Activated CD8-positive, alpha-beta T cell treated with anti-CD3 and anti-CD28 coated beads, Interleukin-2, amount 10 ng/mL, durations not matched to agents 7 days and 5 days (primary cell): ENCODE measurements around the gene PRKD2. TPM values are rescaled to one million over a fixed set of nuclear protein-coding genes. Genes with fewer than 3 reads are reported as not detected.
A peak's percentile ranks its signal among the peaks of the same experiment; 100 is the strongest.
"Not testable (repeated sequence)": the region's sequence is repeated elsewhere in the genome, so short reads cannot be mapped to it uniquely, and the experiment has no call there.

ENCODE experiments used
- ATAC-seq: fragments of 150-1000 bp; cut with Tn5 transposase; one replicate; pipeline ENCODE4 v1.10.0; 2021; ENCODE audit warnings: moderate library complexity
- CTCF ChIA-PET: fragments of 350-600 bp; sonication (Branson Sonifier 250); formaldehyde crosslinking; loops from one replicate; lab custom pipeline; 2021; ENCODE audit warnings: antibody characterized with exemption; lab: Charles Lee
- POLR2A ChIA-PET: fragments of 350-600 bp; sonication (Branson Sonifier 250); formaldehyde crosslinking; loops from one replicate; lab custom pipeline; 2021; ENCODE audit warnings: antibody characterized with exemption; lab: Charles Lee
- DNase-seq: peaks from one replicate; pipeline ENCODE4 v3.0.0-alpha.2; 2020
- H3K27ac Mint-ChIP-seq: one replicate; pipeline ENCODE4 v1.8.0; 2021; ENCODE audit warnings: mild to moderate bottlenecking, mixed read lengths
- H3K27me3 Mint-ChIP-seq: one replicate; pipeline ENCODE4 v1.8.0; 2021; ENCODE audit warnings: low read depth, mixed read lengths
- H3K36me3 Mint-ChIP-seq: one replicate; pipeline ENCODE4 v1.8.0; 2021; ENCODE audit warnings: low read depth, mixed read lengths
- H3K4me1 Mint-ChIP-seq: one replicate; pipeline ENCODE4 v1.8.0; 2021; ENCODE audit warnings: low read depth, mixed read lengths
- H3K4me3 Mint-ChIP-seq: one replicate; pipeline ENCODE4 v1.8.0; 2021; ENCODE audit warnings: mild to moderate bottlenecking, mixed read lengths
- H3K9me3 Mint-ChIP-seq: one replicate; pipeline ENCODE4 v1.8.0; 2022; ENCODE audit warnings: mixed read lengths; ENCODE audit not compliant: insufficient read depth
- microRNA-seq: library from miRNA; unstranded; fragments of <30 nt; microRNA quantifications from one replicate; pipeline ENCODE4 v1.2.0, GENCODE V29; 2022
- total RNA-seq, 2 experiments: library from RNA; stranded (reverse); gene quantifications; one replicate each; pipeline ENCODE4 v1.2.3, GENCODE V29; 2021

PRKD2 gene
- total RNA-seq, 2 experiments from 2014 or later = 161 to 166 TPM

GRCh38 chr19:46628970-46629369, 87.9 kb downstream of the PRKD2 start:
- POLR2A ChIA-PET = interaction anchor here (0.6 to 3.3 kb wide), 3 partner anchors 10 to 51 kb away, joined by 3 to 21 read pairs (median 3); partner anchors contain the start of gene DACT3

DNA sequence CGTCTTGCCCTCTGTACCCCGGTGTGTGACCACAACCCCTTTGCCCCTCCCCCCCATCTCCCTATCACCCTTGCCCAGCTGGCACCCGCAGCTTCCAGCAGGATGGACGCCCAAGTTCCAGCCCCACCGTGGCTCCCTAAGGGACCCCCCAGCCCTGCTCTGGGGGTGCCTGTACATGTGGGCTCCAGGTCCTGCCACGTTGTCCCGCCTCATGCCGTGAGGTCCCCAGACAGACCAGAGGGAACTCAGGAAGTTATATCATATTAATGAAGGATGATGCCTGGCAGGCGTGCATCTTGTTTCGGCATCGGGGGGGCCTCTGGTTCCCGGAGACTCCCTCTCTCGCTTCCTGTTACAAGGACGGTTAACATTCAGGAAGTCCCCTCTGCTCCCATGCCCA, 90.5 kb downstream of the PRKD2 start:
- POLR2A ChIA-PET = no interaction called here
- DNase-seq (no peak), ATAC-seq (no peak)
- H3K27me3 Mint-ChIP-seq = no peaks in the 10 kb centered on the region
- H3K4me3 Mint-ChIP-seq = no peak overlapping the region
- no peaks in the 10 kb centered on the region for H3K36me3 Mint-ChIP-seq
- peaks cover 52% of the 10 kb centered on the region for H3K4me1 Mint-ChIP-seq
- CTCF ChIA-PET = interaction anchor here (2.5 to 15.9 kb wide), 2 partner anchors 10 to 35 kb away, joined by 10 to 245 read pairs; partner anchors contain the start of gene DACT3
- H3K9me3 Mint-ChIP-seq = no peaks in the 10 kb centered on the region
- H3K27ac Mint-ChIP-seq = no peak overlapping the region

More at GRCh38 chr19:46628970-46629369, 87.9 kb downstream of the PRKD2 start:
- H3K9me3 Mint-ChIP-seq, H3K4me3 Mint-ChIP-seq, DNase-seq, ATAC-seq, H3K36me3 Mint-ChIP-seq, H3K27me3 Mint-ChIP-seq: not testable (repeated sequence)
- Mint-ChIP-seq H3K4me1 (peaks cover 48% of the 10 kb centered on the region), H3K27ac (peak overlapping the region; percentile 20)
- CTCF ChIA-PET = interaction anchor here (1.3 to 15.9 kb wide), 3 partner anchors 12 to 99 kb away, joined by 3 to 245 read pairs (median 13); partner anchors contain the start of gene DACT3

DNA sequence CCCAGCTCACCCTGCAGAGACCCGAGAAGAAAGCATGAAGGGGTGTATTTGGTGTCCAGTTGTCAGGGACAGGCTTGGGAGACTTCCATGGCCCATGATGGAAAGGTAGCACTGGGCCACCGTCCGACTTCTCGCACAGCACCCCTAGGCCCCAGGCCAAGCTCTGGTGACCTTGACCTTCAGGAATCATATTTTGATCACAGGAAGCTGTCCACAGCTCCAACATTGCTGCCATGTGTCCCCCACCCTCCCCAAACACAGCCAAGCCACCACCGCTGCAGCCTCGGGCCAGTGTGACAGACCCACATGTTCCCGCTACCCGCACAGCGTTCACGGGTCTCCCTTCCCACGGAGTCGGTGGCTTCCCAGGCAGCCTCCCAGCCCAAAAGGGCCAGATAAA, 91.2 kb downstream of the PRKD2 start:
- no peaks in the 10 kb centered on the region for H3K36me3 Mint-ChIP-seq
- no peak for DNase-seq
- H3K4me1 Mint-ChIP-seq = peaks cover 59% of the 10 kb centered on the region
- no peak overlapping the region for H3K4me3 Mint-ChIP-seq
- H3K9me3 Mint-ChIP-seq = no peaks in the 10 kb centered on the region
- no peaks in the 10 kb centered on the region for H3K27me3 Mint-ChIP-seq
- H3K27ac Mint-ChIP-seq = peak overlapping the region; percentile 84
- ChIA-PET CTCF (interaction anchor here (0.6 to 15.9 kb wide), 3 partner anchors 9 to 36 kb away, joined by 4 to 245 read pairs (median 10); partner anchors contain the start of gene DACT3), POLR2A (interaction anchor here (0.6 kb wide), 1 partner anchor 20 kb away, joined by 3 read pairs; no protein-coding TSS in a partner anchor)
- no peak for ATAC-seq

DNA sequence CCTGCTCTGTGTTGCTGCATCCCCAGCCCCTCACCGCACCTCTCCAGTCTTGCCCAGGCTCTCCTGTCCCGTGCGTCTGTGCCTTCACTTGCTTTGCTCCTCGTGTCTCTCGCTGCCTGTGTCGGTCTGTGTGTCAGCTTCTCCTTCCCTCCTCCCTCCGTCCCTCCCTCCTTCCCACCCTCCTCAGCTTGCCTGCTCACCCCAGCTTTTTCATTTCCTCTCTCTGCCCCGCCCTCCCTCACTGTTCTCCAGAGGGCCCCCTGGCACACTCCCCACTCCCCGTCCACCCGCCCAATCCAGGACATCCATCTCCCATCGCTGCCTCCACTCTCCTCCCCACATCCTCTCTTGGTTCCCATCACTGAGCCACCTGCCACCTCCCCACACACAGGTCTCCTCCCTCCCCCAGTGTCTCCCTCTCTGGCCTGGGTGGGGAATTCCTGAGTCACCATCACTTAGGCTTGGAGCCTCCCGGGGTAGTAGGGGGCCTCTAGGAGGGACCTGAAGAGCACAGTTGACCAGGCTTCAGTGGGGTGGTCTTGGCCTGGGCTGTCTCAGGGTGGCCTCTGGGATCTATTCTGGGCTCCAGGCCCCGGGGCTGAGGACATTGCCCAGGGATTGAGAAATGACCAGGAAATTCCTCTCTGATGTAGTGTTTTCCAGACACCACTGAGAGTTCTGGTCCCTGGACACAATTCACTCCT, 91.8 kb downstream of the PRKD2 start, which contains the start of gene PTGIR:
Gene PTGIR (minus strand): TSS at position 132 of the 704 bp plus-strand sequence. CDS start 864 bp downstream, outside the sequence.
- Mint-ChIP-seq H3K27ac (peak within 1 kb of the TSS; percentile 84), H3K9me3 (no peaks in the 10 kb centered on the region), H3K27me3 (no peaks in the 10 kb centered on the region), H3K4me1 (peaks cover 65% of the 10 kb centered on the region), H3K4me3 (peak within 1 kb of the TSS; percentile 74), H3K36me3 (peaks cover 2% of the 10 kb centered on the region)
- ATAC-seq = peak; percentile 40
- DNase-seq = peak; percentile 46
- ChIA-PET POLR2A (interaction anchor here (0.6 to 1.3 kb wide), 2 partner anchors 8 to 20 kb away, joined by 3 to 8 read pairs; no protein-coding TSS in a partner anchor), CTCF (interaction anchor here (1.1 to 15.9 kb wide), 3 partner anchors 8 to 37 kb away, joined by 3 to 245 read pairs (median 10); partner anchors contain the start of gene DACT3)

Small RNA genes within 50 kb of the gene (microRNA-seq; reads per million reads assigned to microRNA genes)
- not detected for gene MIR320E

Other genes with a start within 250 kb of the PRKD2 start
- not detected for gene PNMA8A, start 245.6 kb downstream of the PRKD2 start, total RNA-seq
- under 1 TPM in 1 of 2 experiments, not detected in 1; 0.05 TPM for gene PNMA8B, start 221.2 kb downstream of the PRKD2 start, total RNA-seq
- 100 to 1,000 TPM; 646 to 682 TPM for gene CALM3, start 115.8 kb downstream of the PRKD2 start, total RNA-seq
- 10 to 100 TPM in 1 of 2 experiments, 1 to 10 TPM in 1; 8.8 to 10.4 TPM for gene PTGIR, start 92.0 kb downstream of the PRKD2 start, total RNA-seq
- gene GNG8, start 80.9 kb downstream of the PRKD2 start, total RNA-seq = not detected
- gene DACT3, start 55.9 kb downstream of the PRKD2 start, total RNA-seq = under 1 TPM; 0.42 TPM
- gene FKRP, start 28.9 kb upstream of the PRKD2 start, total RNA-seq = 10 to 100 TPM; 15.3 to 18.4 TPM
- gene STRN4, start 29.3 kb upstream of the PRKD2 start, total RNA-seq = 10 to 100 TPM; 79.6 to 90.2 TPM
- 100 to 1,000 TPM; 176 to 178 TPM for gene SLC1A5, start 71.5 kb upstream of the PRKD2 start, total RNA-seq
- gene AP2S1, start 133.7 kb upstream of the PRKD2 start, total RNA-seq = 100 to 1,000 TPM; 151 to 154 TPM
- gene ARHGAP35, start 143.9 kb upstream of the PRKD2 start, total RNA-seq = 10 to 100 TPM; 23.9 to 24.1 TPM